PC-9 (cell line): ENCODE results near the gene ALOXE3. TPM values are rescaled to one million over a fixed set of nuclear protein-coding genes. Genes with fewer than 3 reads are reported as not detected.

Source experiments
- BruUV-seq: library from RNA; stranded (reverse); fragments of 400-500 nt; replicated peaks from 2 replicates; lab custom pipeline; 2021; lab: Mats Ljungman, UMichigan
- CTCF ChIA-PET: fragments of 300-600 bp; sonication (Branson Sonifier 250); formaldehyde crosslinking; loops from one replicate; lab custom pipeline; 2022; ENCODE audit warnings: antibody characterized with exemption; lab: Charles Lee
- POLR2A ChIA-PET: fragments of 300-600 bp; sonication (Branson Sonifier 250); formaldehyde crosslinking; loops from one replicate; lab custom pipeline; 2022; ENCODE audit warnings: antibody characterized with exemption; ENCODE audit not compliant: unreplicated experiment; lab: Charles Lee
- DNase-seq, 2 experiments: peaks; one replicate each; pipeline versions ENCODE4 v3.0.0 to v3.0.0-alpha.2; 2015 to 2022; ENCODE audit warnings: mixed read lengths in 1 of 2
- H2AFZ ChIP-seq: fragments of 200-600 bp; sonication (generic); 2 replicates; pipeline ENCODE4 v1.8.1; 2017; ENCODE audit warnings: antibody characterized with exemption
- H3F3A ChIP-seq: fragments of 200-600 bp; sonication (generic); 2 replicates; pipeline ENCODE4 v1.8.1; 2017; ENCODE audit warnings: antibody characterized with exemption, mild to moderate bottlenecking, low read depth; ENCODE audit not compliant: insufficient read depth
- H3K27ac ChIP-seq: fragments of 200-600 bp; sonication (generic); 2 replicates; pipeline ENCODE4 v1.6.1; 2016; ENCODE audit warnings: mixed run types
- H3K27me3 ChIP-seq: fragments of 200-600 bp; sonication (generic); 2 replicates; pipeline ENCODE4 v1.6.1; 2016; ENCODE audit warnings: low read depth, mixed run types; ENCODE audit not compliant: insufficient read depth
- H3K36me3 ChIP-seq: fragments of 200-600 bp; sonication (generic); 2 replicates; pipeline ENCODE4 v1.6.1; 2016; ENCODE audit warnings: low read depth, mixed run types
- H3K4me1 ChIP-seq: fragments of 200-600 bp; sonication (generic); replicated peaks from 2 replicates; pipeline ENCODE4 v1.6.1; 2016; ENCODE audit warnings: mixed run types; ENCODE audit not compliant: insufficient read depth
- H3K4me2 ChIP-seq: fragments of 200-600 bp; sonication (generic); 2 replicates; pipeline ENCODE4 v1.6.1; 2017; ENCODE audit warnings: mixed run types
- H3K4me3 ChIP-seq: fragments of 200-600 bp; sonication (generic); 2 replicates; pipeline ENCODE4 v1.6.1; 2016; ENCODE audit warnings: mixed run types
- H3K79me2 ChIP-seq: fragments of 200-600 bp; sonication (generic); 2 replicates; pipeline ENCODE4 v1.6.1; 2017; ENCODE audit warnings: low read depth, mixed run types
- H3K9me2 ChIP-seq: fragments of 200-600 bp; sonication (generic); 2 replicates; pipeline ENCODE4 v1.8.1; 2017; ENCODE audit warnings: mild to moderate bottlenecking; ENCODE audit not compliant: insufficient read depth
- H3K9me3 ChIP-seq: fragments of 200-600 bp; sonication (generic); 2 replicates; pipeline ENCODE4 v1.8.1; 2016; ENCODE audit warnings: low read depth; ENCODE audit not compliant: insufficient read depth
- H4K20me1 ChIP-seq: fragments of 200-600 bp; sonication (generic); 2 replicates; pipeline ENCODE4 v1.8.1; 2017; ENCODE audit not compliant: insufficient read depth
- CTCF ChIP-seq: fragments of 200-600 bp; sonication (generic); conservative IDR thresholded peaks from 2 replicates; pipeline ENCODE4 v1.6.1; 2017; ENCODE audit warnings: mixed run types, antibody characterized with exemption, mild to moderate bottlenecking, moderate library complexity
- EZH2 ChIP-seq: fragments of 200-600 bp; sonication (generic); IDR thresholded peaks from 2 replicates; pipeline ENCODE4 v1.8.0; 2017; ENCODE audit warnings: antibody characterized with exemption, low read depth
- intact Hi-C: fragments of 100-400 bp; cut with micrococcal nuclease; formaldehyde crosslinking; loops from one replicate; pipeline ENCODE4 v1.10.0; 2022; ENCODE audit not compliant: unreplicated experiment
- total RNA-seq: library from RNA; stranded (reverse); gene quantifications from 2 replicates; pipeline ENCODE4 v1.2.3, GENCODE V29; 2021

The ALOXE3 gene
- total RNA-seq, 1 experiment from 2014 or later: 1.4 TPM

DNA sequence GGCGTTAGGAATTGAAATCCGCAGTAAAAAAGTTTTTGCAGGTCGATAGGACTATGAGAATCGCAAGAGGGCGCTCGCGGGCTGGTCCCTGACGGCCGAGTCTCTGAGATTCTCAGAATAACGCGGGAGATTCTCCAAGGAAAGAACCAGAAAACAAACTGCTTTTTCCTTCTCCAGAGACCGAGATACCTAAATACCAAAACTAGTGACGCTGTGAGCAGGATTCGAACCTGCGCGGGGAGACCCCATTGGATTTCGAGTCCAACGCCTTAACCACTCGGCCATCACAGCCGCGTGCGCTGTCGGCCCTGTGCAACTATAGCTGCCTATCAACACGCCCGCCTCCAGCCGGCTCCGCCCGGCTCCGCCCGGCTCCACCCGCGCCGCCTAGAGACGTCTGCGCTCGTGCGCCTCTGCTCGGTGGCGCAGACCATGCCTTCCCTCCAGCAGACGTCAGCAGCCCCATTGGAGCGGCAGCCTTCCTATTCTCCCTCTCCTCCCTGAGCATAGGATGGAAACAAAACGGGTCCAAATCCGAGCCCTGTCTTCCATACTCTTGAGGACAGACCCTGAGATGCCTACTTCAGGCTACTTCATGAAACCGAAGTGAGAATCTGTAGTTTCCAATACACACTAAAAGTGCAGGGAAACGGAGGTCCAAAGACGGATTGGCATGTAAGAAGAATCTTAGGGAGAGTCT is 20.5 kb upstream of the ALOXE3 start:
- Histone ChIP-seq H3K4me3 (peak overlapping the region; percentile 78), H2AFZ (peak overlapping the region; percentile 79), H3K4me2 (peak overlapping the region; percentile 97), H3K79me2 (no peaks in the 10 kb centered on the region), H3K9me2 (no peaks in the 10 kb centered on the region), H3K27ac (peak overlapping the region; percentile 69), H3F3A (peaks cover 22% of the 10 kb centered on the region; the same call in 1 of the 2 replicates), H3K27me3 (no peaks in the 10 kb centered on the region), H3K36me3 (no peaks in the 10 kb centered on the region), H3K4me1 (peaks cover 14% of the 10 kb centered on the region), H3K9me3 (no peaks in the 10 kb centered on the region), H4K20me1 (no peaks in the 10 kb centered on the region)
- CTCF ChIA-PET: interaction anchor here (0.6 to 2.5 kb wide), 4 partner anchors 12 to 371 kb away, joined by 3 to 11 read pairs (median 6); no protein-coding TSS in a partner anchor
- POLR2A ChIA-PET: interaction anchor here (0.5 kb wide), 1 partner anchor 72 kb away, joined by 10 read pairs; the partner anchor contains the start of gene AURKB
- no TSS peak for BruUV-seq
- TF ChIP-seq EZH2 (no peak), CTCF (peak; percentile 78)
- peak; percentile 92 to 99 for DNase-seq
- intact Hi-C loops: loop anchor here (1.0 to 5.0 kb wide), 6 partner anchors 13 to 83 kb away; no protein-coding TSS in a partner anchor

DNA sequence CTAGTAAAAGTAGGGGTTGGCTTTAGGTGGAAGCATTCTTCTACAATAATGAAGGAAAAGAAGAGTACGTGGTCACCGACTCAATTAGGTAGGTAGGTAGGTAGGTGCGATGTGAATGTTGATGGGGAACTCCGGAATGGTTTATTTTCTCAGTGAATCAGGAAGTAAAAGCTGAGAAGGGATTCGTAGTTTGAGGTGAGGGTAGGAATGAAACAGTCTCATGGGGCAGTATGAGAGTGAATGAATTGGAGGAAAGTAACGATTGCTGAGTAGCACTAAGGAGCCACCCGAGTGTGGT is 20.0 kb upstream of the ALOXE3 start:
- Histone ChIP-seq H3K4me1 (peaks cover 14% of the 10 kb centered on the region), H4K20me1 (no peaks in the 10 kb centered on the region), H3K4me3 (peak overlapping the region; percentile 57), H3K4me2 (peak overlapping the region; percentile 97), H3K79me2 (no peaks in the 10 kb centered on the region), H3F3A (peaks cover 23% of the 10 kb centered on the region; the same call in 1 of the 2 replicates), H2AFZ (peak overlapping the region; percentile 96), H3K9me2 (no peaks in the 10 kb centered on the region), H3K27ac (peak overlapping the region; percentile 46; the same call in 1 of the 2 replicates), H3K9me3 (no peaks in the 10 kb centered on the region), H3K36me3 (no peaks in the 10 kb centered on the region), H3K27me3 (no peaks in the 10 kb centered on the region)
- ChIA-PET POLR2A (interaction anchor here (0.5 to 0.7 kb wide), 3 partner anchors 52 to 206 kb away, joined by 3 to 10 read pairs (median 9); partner anchors contain the start of gene AURKB), CTCF (interaction anchor here (0.6 to 2.5 kb wide), 4 partner anchors 13 to 43 kb away, joined by 3 to 11 read pairs (median 7); no protein-coding TSS in a partner anchor)
- no peak for DNase-seq
- BruUV-seq: no TSS peak
- intact Hi-C loops: loop anchor here (1.0 to 5.0 kb wide), 6 partner anchors 12 to 84 kb away; no protein-coding TSS in a partner anchor
- no peak for TF ChIP-seq CTCF
- no peak for TF ChIP-seq EZH2

GRCh38 chr17:8137645-8138373 is 19.5 kb upstream of the ALOXE3 start:
- Histone ChIP-seq H4K20me1 (no peaks in the 10 kb centered on the region), H3K4me3 (peak overlapping the region; percentile 57), H3K27ac (peak overlapping the region; percentile 46; the same call in 1 of the 2 replicates), H3K4me1 (peaks cover 14% of the 10 kb centered on the region), H3K36me3 (no peaks in the 10 kb centered on the region), H2AFZ (peak overlapping the region; percentile 96), H3K9me3 (no peaks in the 10 kb centered on the region), H3K9me2 (no peaks in the 10 kb centered on the region), H3F3A (peaks cover 23% of the 10 kb centered on the region; the same call in 1 of the 2 replicates), H3K27me3 (no peaks in the 10 kb centered on the region), H3K79me2 (no peaks in the 10 kb centered on the region), H3K4me2 (peak overlapping the region; percentile 97)
- ChIA-PET CTCF (interaction anchor here (0.6 to 2.5 kb wide), 5 partner anchors 18 to 163 kb away, joined by 3 to 11 read pairs (median 6); no protein-coding TSS in a partner anchor), POLR2A (interaction anchor here (0.6 to 0.7 kb wide), 3 partner anchors 19 to 207 kb away, joined by 3 to 9 read pairs (median 6); no protein-coding TSS in a partner anchor)
- no TSS peak for BruUV-seq
- intact Hi-C loops: loop anchor here (1.0 to 5.0 kb wide), 6 partner anchors 12 to 84 kb away; no protein-coding TSS in a partner anchor
- DNase-seq: no peak
- TF ChIP-seq CTCF: no peak
- no peak for TF ChIP-seq EZH2
